GM12878 (cell line): ENCODE data around the gene PRUNE1. TPM values are rescaled to one million over a fixed set of nuclear protein-coding genes. Genes with fewer than 3 reads are reported as not detected.

Experiments used
- ATAC-seq: fragments of 200-7000 bp; cut with Tn5 transposase; 3 replicates; pipeline ENCODE4 v1.9.1; 2020; ENCODE audit warnings: mild to moderate bottlenecking, moderate library complexity
- BruUV-seq: library from RNA; stranded (reverse); fragments of 400-500 nt; replicated peaks from 2 replicates; lab custom pipeline; 2021; lab: Mats Ljungman, UMichigan
- CTCF ChIA-PET: fragments of 300-600 bp; sonication (Branson Sonifier 250); formaldehyde crosslinking; extraction: SDS; loops from one replicate; lab custom pipeline; 2021; ENCODE audit warnings: inconsistent platforms; lab: Yijun Ruan, JAX
- POLR2A ChIA-PET: fragments of 350-600 bp; formaldehyde crosslinking; extraction: SDS; loops from one replicate; lab custom pipeline; 2021; ENCODE audit warnings: inconsistent platforms; lab: Charles Lee
- RAD21 ChIA-PET: fragments of 300-600 bp; sonication (Branson Sonifier 250); formaldehyde crosslinking; loops from one replicate; lab custom pipeline; 2023; ENCODE audit warnings: antibody characterized with exemption; ENCODE audit not compliant: unreplicated experiment; lab: Charles Lee
- SMC1A ChIA-PET: fragments of 300-600 bp; sonication (Branson Sonifier 250); formaldehyde crosslinking; loops from one replicate; lab custom pipeline; 2023; ENCODE audit not compliant: unreplicated experiment, uncharacterized antibody; lab: Charles Lee
- DNase-seq: peaks from one replicate; pipeline ENCODE4 v3.0.0-alpha.2; 2011; ENCODE audit warnings: low read depth, low spot score
- FAIRE-seq: peaks from 3 replicates; lab custom pipeline; 2011; peaks lifted over from hg19 to GRCh38; lab: Jason Lieb, UNC
- H2AFZ ChIP-seq: 2 replicates; pipeline ENCODE4 v1.6.0; 2011; ENCODE audit warnings: low read depth, low read length, control low read depth; ENCODE audit not compliant: control insufficient read depth
- H3K27ac ChIP-seq: 2 replicates; pipeline ENCODE4 v1.5.1; 2011; ENCODE audit warnings: control low read depth; ENCODE audit not compliant: control insufficient read depth, insufficient read depth
- H3K27me3 ChIP-seq, 2 experiments: replicated peaks in 1 of 2; 2 replicates each; pipeline versions ENCODE4 v1.6.0 to v1.6.1; 2011; ENCODE audit warnings: low read length in 1 of 2; ENCODE audit not compliant: control insufficient read depth in 2 of 2, insufficient read depth in 2 of 2
- H3K36me3 ChIP-seq, 2 experiments: 2 replicates each; pipeline ENCODE4 v1.5.1; 2011; ENCODE audit warnings: low read length in 1 of 2; ENCODE audit not compliant: control insufficient read depth in 2 of 2, insufficient read depth in 2 of 2
- H3K4me1 ChIP-seq: 2 replicates; pipeline ENCODE4 v1.6.1; 2011; ENCODE audit warnings: mild to moderate bottlenecking, low read length, moderate library complexity, mixed read lengths; ENCODE audit not compliant: control insufficient read depth, insufficient read depth
- H3K4me2 ChIP-seq: 2 replicates; pipeline ENCODE4 v1.6.0; 2011; ENCODE audit warnings: control low read depth; ENCODE audit not compliant: control insufficient read depth, insufficient read depth
- H3K4me3 ChIP-seq: fragments of 200-600 bp; sonication (generic); 2 replicates; pipeline ENCODE4 v1.5.1; 2016
- H3K79me2 ChIP-seq: 2 replicates; pipeline ENCODE4 v1.6.0; 2011; ENCODE audit warnings: low read length; ENCODE audit not compliant: control insufficient read depth, insufficient read depth
- H3K9ac ChIP-seq: 2 replicates; pipeline ENCODE4 v1.8.0; 2011; ENCODE audit warnings: low read length, control low read depth, mixed read lengths; ENCODE audit not compliant: control insufficient read depth, insufficient read depth
- H3K9me3 ChIP-seq: replicated peaks from 3 replicates; pipeline ENCODE4 v1.5.1; 2011; ENCODE audit warnings: mild to moderate bottlenecking, low read length; ENCODE audit not compliant: control insufficient read depth, insufficient read depth
- H4K20me1 ChIP-seq: 2 replicates; pipeline ENCODE4 v1.6.0; 2011; ENCODE audit not compliant: control insufficient read depth, insufficient read depth
- CBX5 ChIP-seq: sonication (generic); IDR thresholded peaks from 2 replicates; pipeline ENCODE4 v1.6.1; 2016; ENCODE audit warnings: low read depth, moderate library complexity, mild to moderate bottlenecking, inconsistent platforms
- CREB1 ChIP-seq: IDR thresholded peaks from 2 replicates; pipeline ENCODE4 v1.6.1; 2012; ENCODE audit warnings: low read depth, mild to moderate bottlenecking, inconsistent platforms
- FOS ChIP-seq: IDR thresholded peaks from 3 replicates; pipeline ENCODE4 v1.6.1; 2011; ENCODE audit warnings: borderline replicate concordance; ENCODE audit not compliant: insufficient read length; ENCODE audit errors: extremely low read depth
- HCFC1 ChIP-seq: fragments of 150-350 bp; IDR thresholded peaks from 2 replicates; pipeline ENCODE4 v1.6.1; 2014; ENCODE audit warnings: low read length
- MEF2B ChIP-seq: fragments of 450-650 bp; IDR thresholded peaks from 2 replicates; pipeline ENCODE4 v1.6.1; 2018; ENCODE audit warnings: mild to moderate bottlenecking, moderate library complexity; ENCODE audit not compliant: partially characterized antibody, poor library complexity, severe bottlenecking
- NRF1 ChIP-seq: conservative IDR thresholded peaks from 2 replicates; pipeline ENCODE4 v1.6.1; 2011; ENCODE audit warnings: mild to moderate bottlenecking, low read depth, low read length, improper control_type of control experiment
- PML ChIP-seq: IDR thresholded peaks from 2 replicates; pipeline ENCODE4 v1.6.1; 2012; ENCODE audit warnings: low read length, inconsistent platforms
- POLR2AphosphoS2 ChIP-seq: IDR thresholded peaks from 2 replicates; pipeline ENCODE4 v1.6.1; 2011; ENCODE audit warnings: low read depth, mild to moderate bottlenecking, low read length, improper control_type of control experiment, moderate library complexity
- POLR2AphosphoS5 ChIP-seq: IDR thresholded peaks from 2 replicates; pipeline ENCODE4 v1.6.1; 2011; ENCODE audit warnings: mild to moderate bottlenecking, low read length, inconsistent platforms
- SMAD1 ChIP-seq: fragments of 450-650 bp; IDR thresholded peaks from 2 replicates; pipeline ENCODE4 v1.6.1; 2018; ENCODE audit warnings: mild to moderate bottlenecking, low read depth; ENCODE audit not compliant: partially characterized antibody
- ZNF687 ChIP-seq: fragments of 450-650 bp; IDR thresholded peaks from 2 replicates; pipeline ENCODE4 v1.6.1; 2017; ENCODE audit warnings: mild to moderate bottlenecking, moderate library complexity
- ZSCAN29 ChIP-seq: fragments of 450-650 bp; IDR thresholded peaks from 2 replicates; pipeline ENCODE4 v1.6.1; 2017; ENCODE audit warnings: mild to moderate bottlenecking, moderate library complexity
- WGBS: methylation state at CpG from one replicate; pipeline ENCODE4 v1.1.6; 2016; ENCODE audit warnings: low lambda C conversion rate; ENCODE audit not compliant: insufficient replicate concordance, insufficient coverage; ENCODE audit errors: missing lambda C conversion rate; 5-methylcytosine and 5-hydroxymethylcytosine counted together
- in situ Hi-C: fragments of 300-500 bp; cut with MboI; formaldehyde crosslinking; loops from 9 replicates; pipeline ENCODE4 v1.14.3; 2018; ENCODE audit warnings: mixed read lengths
- intact Hi-C: fragments of 100-400 bp; cut with micrococcal nuclease; formaldehyde crosslinking; loops from one replicate; pipeline ENCODE4 v1.14.2; 2022; ENCODE audit not compliant: unreplicated experiment
- polyA plus RNA-seq, 11 experiments: library from polyadenylated mRNA; depleted of rRNA in 4 of 11; unstranded in 6 of 11; stranded (reverse) in 5 of 11; fragments of >200 nt; fragmentation: Nextera tagmentation in 4 of 11; fragmentation: Illumina TruSeq in 1 of 11; extraction: Ambion mirVana in 4 of 11; extraction: Trizol in 1 of 11; gene quantifications; 1 replicate in 1 of 11; 2 replicates in 10 of 11; pipeline versions ENCODE4 v1.2.1 to v1.2.3, GENCODE V29; 2011 to 2016; ENCODE audit warnings: inconsistent platforms in 2 of 11, missing spikeins in 2 of 11, low read depth in 1 of 11
- total RNA-seq, 4 experiments: library from RNA; depleted of rRNA in 3 of 4; stranded (reverse); fragments of >200 nt in 3 of 4; fragmentation: Illumina TruSeq in 1 of 4; extraction: Trizol in 1 of 4; gene quantifications; 2 replicates each; pipeline versions ENCODE4 v1.2.1 to v1.2.3, GENCODE V29; 2013 to 2021
- TF ChIP-seq, protein P1 (sequence below): fragments of 450-650 bp; formaldehyde crosslinking; IDR thresholded peaks from 2 replicates; pipeline ENCODE4 v1.5.0; 2022; ENCODE audit warnings: mild to moderate bottlenecking, missing genetic modification characterization

The PRUNE1 gene
- total and polyA plus RNA-seq, 10 of the 15 experiments (the other 5 are each of a cell fraction or from before 2014, with no cell fraction given): 4.7 to 24.5 (median 12.4) TPM

GRCh38 chr1:151054971-151055547 lies 46.8 kb downstream of the PRUNE1 start:
- Histone ChIP-seq H3K4me2 (peak overlapping the region; percentile 74; the same call in 1 of the 2 replicates), H3K36me3 (peaks cover 14 to 44% of the 10 kb centered on the region in 2 experiments), H3K9ac (peak overlapping the region; percentile 28; the same call in 1 of the 2 replicates), H3K9me3 (no peaks in the 10 kb centered on the region), H3K4me3 (no peak overlapping the region), H3K27ac (peak overlapping the region; percentile 97; the same call in 1 of the 2 replicates), H3K27me3 (no peaks in the 10 kb centered on the region), H3K4me1 (peaks cover 24% of the 10 kb centered on the region), H3K79me2 (peaks cover 51% of the 10 kb centered on the region), H4K20me1 (peaks cover 3% of the 10 kb centered on the region; the same call in 1 of the 2 replicates), H2AFZ (no peak overlapping the region)
- ChIA-PET SMC1A (interaction anchor here (1.2 to 1.4 kb wide), 2 partner anchors 13 to 45 kb away, joined by 4 read pairs; no protein-coding TSS in a partner anchor), POLR2A (interaction anchor here (0.6 to 1.2 kb wide), 2 partner anchors 11 to 462 kb away, joined by 4 read pairs; no protein-coding TSS in a partner anchor), CTCF (interaction anchor here (0.9 to 4.1 kb wide), 5 partner anchors 10 to 102 kb away, joined by 3 to 12 read pairs (median 4); partner anchors contain the start of gene TNFAIP8L2), RAD21 (interaction anchor here (0.8 kb wide), 1 partner anchor 60 kb away, joined by 3 read pairs; no protein-coding TSS in a partner anchor)
- FAIRE-seq (no peak), ATAC-seq (no peak), DNase-seq (no peak)
- in situ Hi-C loops (no loop called here), intact Hi-C loops (no loop called here)
- 84% methylated on average over 4 of the region's 4 CpGs for WGBS
- TF ChIP-seq FOS (no peak), PML (no peak), CREB1 (no peak), POLR2AphosphoS2 (no peak), ZNF687 (no peak), NRF1 (no peak), POLR2AphosphoS5 (0 out of 2 replicates have a peak, but pooled peaks have one; percentile 17), HCFC1 (no peak), CBX5 (no peak), SMAD1 (no peak), MEF2B (no peak), ZSCAN29 (no peak)
- TF ChIP-seq, protein P1, sequence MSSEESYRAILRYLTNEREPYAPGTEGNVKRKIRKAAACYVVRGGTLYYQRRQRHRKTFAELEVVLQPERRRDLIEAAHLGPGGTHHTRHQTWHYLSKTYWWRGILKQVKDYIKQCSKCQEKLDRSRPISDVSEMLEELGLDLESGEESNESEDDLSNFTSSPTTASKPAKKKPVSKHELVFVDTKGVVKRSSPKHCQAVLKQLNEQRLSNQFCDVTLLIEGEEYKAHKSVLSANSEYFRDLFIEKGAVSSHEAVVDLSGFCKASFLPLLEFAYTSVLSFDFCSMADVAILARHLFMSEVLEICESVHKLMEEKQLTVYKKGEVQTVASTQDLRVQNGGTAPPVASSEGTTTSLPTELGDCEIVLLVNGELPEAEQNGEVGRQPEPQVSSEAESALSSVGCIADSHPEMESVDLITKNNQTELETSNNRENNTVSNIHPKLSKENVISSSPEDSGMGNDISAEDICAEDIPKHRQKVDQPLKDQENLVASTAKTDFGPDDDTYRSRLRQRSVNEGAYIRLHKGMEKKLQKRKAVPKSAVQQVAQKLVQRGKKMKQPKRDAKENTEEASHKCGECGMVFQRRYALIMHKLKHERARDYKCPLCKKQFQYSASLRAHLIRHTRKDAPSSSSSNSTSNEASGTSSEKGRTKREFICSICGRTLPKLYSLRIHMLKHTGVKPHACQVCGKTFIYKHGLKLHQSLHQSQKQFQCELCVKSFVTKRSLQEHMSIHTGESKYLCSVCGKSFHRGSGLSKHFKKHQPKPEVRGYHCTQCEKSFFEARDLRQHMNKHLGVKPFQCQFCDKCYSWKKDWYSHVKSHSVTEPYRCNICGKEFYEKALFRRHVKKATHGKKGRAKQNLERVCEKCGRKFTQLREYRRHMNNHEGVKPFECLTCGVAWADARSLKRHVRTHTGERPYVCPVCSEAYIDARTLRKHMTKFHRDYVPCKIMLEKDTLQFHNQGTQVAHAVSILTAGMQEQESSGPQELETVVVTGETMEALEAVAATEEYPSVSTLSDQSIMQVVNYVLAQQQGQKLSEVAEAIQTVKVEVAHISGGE (CRISPR knock-in tag): 0 out of 2 replicates have a peak, but pooled peaks have one; percentile 11
- BruUV-seq: no TSS peak
